Activated CD4-positive, alpha-beta memory T cell treated with anti-CD3 and anti-CD28 coated beads for 36 hours (primary cell): ENCODE measurements around the gene ACSS3. TPM values are rescaled to one million over a fixed set of nuclear protein-coding genes. Genes with fewer than 3 reads are reported as not detected.

Experiments
- CTCF ChIA-PET: fragments of 350-600 bp; sonication (Branson Sonifier 250); formaldehyde crosslinking; loops from one replicate; lab custom pipeline; 2021; ENCODE audit warnings: antibody characterized with exemption, inconsistent platforms; lab: Charles Lee
- POLR2A ChIA-PET: fragments of 350-600 bp; sonication (Branson Sonifier 250); formaldehyde crosslinking; loops from one replicate; lab custom pipeline; 2021; ENCODE audit warnings: antibody characterized with exemption; lab: Charles Lee
- DNase-seq: peaks from one replicate; pipeline ENCODE4 v3.0.0-alpha.2; 2020
- H3K27ac Mint-ChIP-seq: one replicate; pipeline ENCODE4 v1.8.0; 2021; ENCODE audit warnings: mixed read lengths
- H3K27me3 Mint-ChIP-seq: one replicate; pipeline ENCODE4 v1.8.0; 2021; ENCODE audit warnings: mixed read lengths
- H3K36me3 Mint-ChIP-seq: one replicate; pipeline ENCODE4 v1.8.0; 2021; ENCODE audit warnings: mixed read lengths
- H3K4me1 Mint-ChIP-seq: one replicate; pipeline ENCODE4 v1.8.0; 2021; ENCODE audit warnings: low read depth, mixed read lengths
- H3K4me3 Mint-ChIP-seq: one replicate; pipeline ENCODE4 v1.8.0; 2021; ENCODE audit warnings: mild to moderate bottlenecking, mixed read lengths
- H3K9me3 Mint-ChIP-seq: one replicate; pipeline ENCODE4 v1.8.0; 2021; ENCODE audit warnings: mixed read lengths
- intact Hi-C: fragments of 100-400 bp; cut with micrococcal nuclease; formaldehyde crosslinking; loops from one replicate; pipeline ENCODE4 v1.15.1; 2023
- total RNA-seq, 2 experiments: library from RNA; stranded (reverse); gene quantifications; one replicate each; pipeline ENCODE4 v1.2.3, GENCODE V29; 2021

ACSS3 gene
- total RNA-seq, 2 experiments from 2014 or later, result not detected

DNA sequence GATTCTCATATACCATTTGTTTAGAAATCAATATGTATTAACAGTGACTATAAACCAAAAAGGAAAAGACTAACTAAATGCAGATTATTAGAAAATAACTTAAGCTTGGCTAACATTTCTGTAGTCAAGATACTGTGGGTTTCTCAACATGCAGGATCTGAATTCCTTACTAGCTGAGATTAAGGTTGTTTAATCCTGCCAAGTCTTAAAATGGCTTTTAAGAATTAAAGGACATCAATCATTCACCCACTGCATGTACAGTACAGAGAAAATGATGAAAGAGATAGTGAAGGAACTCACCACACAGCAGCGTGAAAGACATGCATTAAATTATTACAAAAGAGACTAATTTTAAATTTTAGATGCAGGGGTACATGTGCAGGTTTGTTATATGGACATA lies 3.8 kb downstream of the ACSS3 start:
- Mint-ChIP-seq H3K4me3 (no peak overlapping the region), H3K36me3 (no peaks in the 10 kb centered on the region), H3K4me1 (no peaks in the 10 kb centered on the region), H3K27me3 (peaks cover 16% of the 10 kb centered on the region), H3K27ac (no peak overlapping the region), H3K9me3 (peaks cover 8% of the 10 kb centered on the region)
- POLR2A ChIA-PET, result no interaction called here
- CTCF ChIA-PET, result no interaction called here
- no peak for DNase-seq
- intact Hi-C loops, result no loop called here

- DNase-seq, result no peak
- POLR2A ChIA-PET, result no interaction called here
- no peaks in the 10 kb centered on the region for H3K4me1 Mint-ChIP-seq
- H3K9me3 Mint-ChIP-seq, result peaks cover 11% of the 10 kb centered on the region
- intact Hi-C loops, result no loop called here
- H3K27me3 Mint-ChIP-seq, result peaks cover 6% of the 10 kb centered on the region
- H3K27ac Mint-ChIP-seq, result no peak overlapping the region
- CTCF ChIA-PET, result no interaction called here
- H3K4me3 Mint-ChIP-seq, result no peak overlapping the region
- H3K36me3 Mint-ChIP-seq, result no peaks in the 10 kb centered on the region
Measured at GRCh38 chr12:81083018-81083417, 5.1 kb downstream of the ACSS3 start.

GRCh38 chr12:81083906-81084513 lies 6.1 kb downstream of the ACSS3 start:
- no peaks in the 10 kb centered on the region for H3K4me1 Mint-ChIP-seq
- DNase-seq, result no peak
- intact Hi-C loops, result no loop called here
- H3K4me3 Mint-ChIP-seq, result no peak overlapping the region
- peaks cover 9% of the 10 kb centered on the region for H3K9me3 Mint-ChIP-seq
- H3K27me3 Mint-ChIP-seq, result no peaks in the 10 kb centered on the region
- ChIA-PET POLR2A (no interaction called here), CTCF (no interaction called here)
- H3K27ac Mint-ChIP-seq, result no peak overlapping the region
- H3K36me3 Mint-ChIP-seq, result no peaks in the 10 kb centered on the region

DNA sequence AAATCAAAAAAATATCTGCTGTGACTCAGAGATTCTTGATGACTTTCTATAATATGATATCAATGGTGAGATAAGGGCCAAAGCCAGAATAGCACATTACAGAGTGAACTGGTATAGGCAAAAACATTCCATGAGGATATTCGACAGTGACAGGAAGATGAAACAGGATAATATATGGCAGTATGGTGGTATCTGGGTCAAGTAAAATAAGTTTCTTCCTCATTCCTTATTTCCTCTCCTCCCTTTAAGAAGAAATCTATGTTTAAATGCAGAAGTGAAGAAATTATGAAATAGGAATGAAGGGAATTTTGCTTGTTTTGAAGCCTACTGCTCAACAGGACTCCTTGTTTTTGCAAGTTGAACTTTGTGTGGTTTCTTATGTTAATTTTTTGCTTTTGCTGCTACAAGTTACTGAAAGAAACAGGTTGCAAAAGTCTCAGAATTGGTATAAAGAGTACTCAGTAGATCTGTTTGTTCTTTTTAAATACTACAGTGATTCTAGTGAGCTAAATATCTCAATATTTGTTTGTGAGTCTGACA lies 7.0 kb downstream of the ACSS3 start:
- Mint-ChIP-seq H3K9me3 (peaks cover 9% of the 10 kb centered on the region), H3K27ac (no peak overlapping the region), H3K27me3 (no peaks in the 10 kb centered on the region), H3K4me3 (no peak overlapping the region), H3K4me1 (no peaks in the 10 kb centered on the region), H3K36me3 (no peaks in the 10 kb centered on the region)
- no peak for DNase-seq
- CTCF ChIA-PET, result no interaction called here
- intact Hi-C loops, result no loop called here
- POLR2A ChIA-PET, result no interaction called here

DNA sequence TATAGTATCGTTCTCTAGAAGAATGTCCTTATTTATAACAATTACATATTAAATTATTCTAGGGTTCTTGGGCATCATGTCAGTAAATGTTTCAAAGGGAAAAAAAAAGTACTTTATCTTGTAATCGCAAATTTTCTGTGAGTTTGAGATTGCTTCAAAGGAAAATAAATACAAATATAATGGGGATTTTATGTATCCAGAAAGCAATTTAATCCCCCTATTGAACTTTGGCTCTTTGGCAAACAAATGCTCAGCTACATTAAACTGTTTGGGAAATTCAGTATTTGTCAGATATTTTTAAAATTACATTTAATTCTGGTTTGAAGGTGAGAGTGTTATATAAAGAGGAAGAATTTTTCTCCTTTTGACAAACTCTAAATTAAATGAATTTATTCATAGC lies 8.0 kb downstream of the ACSS3 start:
- no peak overlapping the region for H3K27ac Mint-ChIP-seq
- H3K9me3 Mint-ChIP-seq, result peaks cover 7% of the 10 kb centered on the region
- intact Hi-C loops, result no loop called here
- H3K27me3 Mint-ChIP-seq, result no peaks in the 10 kb centered on the region
- H3K4me1 Mint-ChIP-seq, result no peaks in the 10 kb centered on the region
- ChIA-PET CTCF (no interaction called here), POLR2A (no interaction called here)
- no peak overlapping the region for H3K4me3 Mint-ChIP-seq
- DNase-seq, result no peak
- no peaks in the 10 kb centered on the region for H3K36me3 Mint-ChIP-seq

- Mint-ChIP-seq H3K9me3 (peaks cover 6% of the 10 kb centered on the region), H3K27me3 (no peaks in the 10 kb centered on the region), H3K4me3 (no peak overlapping the region), H3K4me1 (no peaks in the 10 kb centered on the region), H3K36me3 (no peaks in the 10 kb centered on the region), H3K27ac (no peak overlapping the region)
- no peak for DNase-seq
- intact Hi-C loops, result no loop called here
- ChIA-PET CTCF (no interaction called here), POLR2A (no interaction called here)
Measured at GRCh38 chr12:81086342-81086741, 8.5 kb downstream of the ACSS3 start.

DNA sequence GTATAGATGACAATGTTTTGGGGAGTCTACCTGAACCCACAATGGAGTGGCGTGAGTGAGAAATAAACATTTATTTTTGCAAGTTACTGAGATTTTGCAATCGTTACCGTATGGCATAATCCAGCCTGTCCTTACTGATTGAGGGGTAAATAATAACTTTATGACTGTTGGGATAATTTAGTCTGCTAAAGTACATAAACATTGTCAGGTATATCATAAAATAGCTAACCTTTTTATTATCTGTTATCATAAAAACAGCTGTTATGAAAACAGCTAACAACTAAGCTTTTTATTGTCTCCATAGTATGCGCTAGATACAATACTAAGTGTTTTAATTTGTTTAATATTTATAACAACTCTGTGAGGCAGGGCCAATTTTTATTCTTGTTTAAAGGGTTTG lies 10.3 kb downstream of the ACSS3 start:
- CTCF ChIA-PET, result no interaction called here
- DNase-seq, result no peak
- H3K9me3 Mint-ChIP-seq, result peaks cover 3% of the 10 kb centered on the region

DNA sequence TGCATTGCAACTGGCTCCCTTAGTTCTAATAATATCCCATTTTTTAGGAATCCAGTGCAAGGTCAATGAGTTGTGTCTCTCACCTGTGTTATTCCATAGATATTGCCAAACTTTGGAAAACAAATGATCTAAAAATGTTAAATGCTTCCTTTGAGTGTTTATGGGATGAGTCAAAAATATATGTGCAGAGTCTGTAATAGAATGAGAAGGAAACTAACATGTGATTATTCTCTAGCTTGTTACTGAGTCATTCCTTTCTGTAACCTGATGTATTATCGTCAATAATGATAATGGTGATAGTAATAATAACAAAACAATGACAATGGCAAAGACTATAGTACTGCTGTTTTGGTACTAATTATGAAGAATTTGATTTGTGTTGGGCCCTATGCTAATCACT lies 11.5 kb downstream of the ACSS3 start:
- no peak overlapping the region for H3K4me3 Mint-ChIP-seq
- no peaks in the 10 kb centered on the region for H3K4me1 Mint-ChIP-seq
- DNase-seq, result no peak
- peaks cover 3% of the 10 kb centered on the region for H3K9me3 Mint-ChIP-seq
- H3K27me3 Mint-ChIP-seq, result no peaks in the 10 kb centered on the region
- intact Hi-C loops, result no loop called here
- H3K27ac Mint-ChIP-seq, result no peak overlapping the region
- H3K36me3 Mint-ChIP-seq, result no peaks in the 10 kb centered on the region
- ChIA-PET CTCF (no interaction called here), POLR2A (no interaction called here)

More for the DNA sequence above, 10.3 kb downstream of the ACSS3 start:
- intact Hi-C loops, result no loop called here
- Mint-ChIP-seq H3K27ac (no peak overlapping the region), H3K36me3 (no peaks in the 10 kb centered on the region), H3K4me3 (no peak overlapping the region), H3K4me1 (no peaks in the 10 kb centered on the region), H3K27me3 (no peaks in the 10 kb centered on the region)
- POLR2A ChIA-PET, result no interaction called here

DNA sequence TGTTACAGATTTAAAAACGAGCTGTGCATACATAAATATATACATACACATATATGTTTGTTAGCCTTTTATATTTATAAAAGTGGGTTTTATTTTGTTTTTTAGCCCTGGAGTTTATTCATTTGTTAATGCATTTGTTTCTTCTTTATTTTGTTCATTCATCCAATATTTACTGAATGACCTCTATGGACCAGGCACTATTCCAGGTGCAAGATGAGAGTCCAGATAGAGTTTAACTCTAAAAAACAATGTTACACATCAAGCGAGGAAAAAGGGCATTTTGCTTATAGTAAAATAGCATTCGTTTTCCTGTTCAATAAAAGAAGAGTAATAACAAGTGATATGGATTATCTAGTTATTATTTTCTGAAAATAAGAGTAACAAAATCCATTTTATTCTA lies 14.2 kb downstream of the ACSS3 start:
- Mint-ChIP-seq H3K9me3 (peaks cover 3% of the 10 kb centered on the region), H3K4me3 (no peak overlapping the region), H3K4me1 (no peaks in the 10 kb centered on the region), H3K27me3 (no peaks in the 10 kb centered on the region), H3K36me3 (no peaks in the 10 kb centered on the region), H3K27ac (no peak overlapping the region)
- POLR2A ChIA-PET, result no interaction called here
- intact Hi-C loops, result no loop called here
- no peak for DNase-seq
- CTCF ChIA-PET, result no interaction called here

DNA sequence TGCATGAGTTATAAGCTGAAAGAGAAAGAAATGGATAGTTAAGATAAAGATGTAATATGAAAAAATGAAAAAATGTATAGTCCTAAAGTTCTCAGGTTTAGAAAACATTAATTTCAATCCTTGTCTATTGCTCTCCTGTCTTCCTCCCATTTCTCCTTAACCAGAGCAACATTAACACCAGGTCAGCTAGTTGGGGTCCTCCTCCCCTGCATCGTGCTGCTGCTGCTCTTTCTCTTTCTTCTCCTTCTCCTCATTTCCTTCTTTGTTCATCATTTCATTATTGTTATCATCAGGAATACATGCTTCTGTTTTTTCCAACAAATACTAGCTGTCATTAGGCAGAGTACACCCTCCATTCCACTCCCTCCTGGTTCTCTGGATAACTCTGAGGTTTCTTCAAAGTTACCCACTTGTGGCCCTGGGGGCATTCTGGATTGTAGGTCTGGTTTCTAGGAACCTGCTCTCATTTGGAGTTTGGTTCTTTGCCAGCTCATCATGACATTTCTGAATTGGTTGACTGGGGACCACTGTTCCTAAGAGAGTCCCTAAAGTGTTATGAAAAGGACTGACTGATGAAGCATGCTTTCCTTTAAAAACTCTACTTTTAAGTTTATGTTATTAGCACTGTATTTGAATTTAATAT lies 17.0 kb downstream of the ACSS3 start:
- ChIA-PET CTCF (no interaction called here), POLR2A (no interaction called here)
- Mint-ChIP-seq H3K27me3 (no peaks in the 10 kb centered on the region), H3K36me3 (no peaks in the 10 kb centered on the region), H3K9me3 (peaks cover 2% of the 10 kb centered on the region), H3K4me1 (no peaks in the 10 kb centered on the region), H3K27ac (no peak overlapping the region), H3K4me3 (no peak overlapping the region)
- DNase-seq, result no peak
- intact Hi-C loops, result no loop called here

- Mint-ChIP-seq H3K36me3 (no peaks in the 10 kb centered on the region), H3K27me3 (no peaks in the 10 kb centered on the region), H3K4me3 (no peak overlapping the region), H3K4me1 (no peaks in the 10 kb centered on the region), H3K27ac (no peak overlapping the region), H3K9me3 (peaks cover 3% of the 10 kb centered on the region)
- CTCF ChIA-PET, result no interaction called here
- POLR2A ChIA-PET, result no interaction called here
- no peak for DNase-seq
- intact Hi-C loops, result no loop called here
Measured at GRCh38 chr12:81095501-81096232, 17.8 kb downstream of the ACSS3 start.

- Mint-ChIP-seq H3K27me3 (no peaks in the 10 kb centered on the region), H3K27ac (no peak overlapping the region), H3K4me3 (no peak overlapping the region), H3K4me1 (no peaks in the 10 kb centered on the region), H3K9me3 (no peaks in the 10 kb centered on the region), H3K36me3 (no peaks in the 10 kb centered on the region)
- intact Hi-C loops, result no loop called here
- CTCF ChIA-PET, result no interaction called here
- POLR2A ChIA-PET, result no interaction called here
- DNase-seq, result no peak
Measured at GRCh38 chr12:81105687-81106086, 27.8 kb downstream of the ACSS3 start.
